Suppressor macrophage treated with lipopolysaccharide for 1 hour (primary cell): ENCODE measurements around the gene SLC25A36.

Source experiments
- DNase-seq, 3 donors: peaks; one replicate each; pipeline ENCODE4 v3.0.0-alpha.2; 2020 to 2022

SLC25A36 gene, protein sequence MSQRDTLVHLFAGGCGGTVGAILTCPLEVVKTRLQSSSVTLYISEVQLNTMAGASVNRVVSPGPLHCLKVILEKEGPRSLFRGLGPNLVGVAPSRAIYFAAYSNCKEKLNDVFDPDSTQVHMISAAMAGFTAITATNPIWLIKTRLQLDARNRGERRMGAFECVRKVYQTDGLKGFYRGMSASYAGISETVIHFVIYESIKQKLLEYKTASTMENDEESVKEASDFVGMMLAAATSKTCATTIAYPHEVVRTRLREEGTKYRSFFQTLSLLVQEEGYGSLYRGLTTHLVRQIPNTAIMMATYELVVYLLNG

GRCh38 chr3:140941434-140942220 lies at the start of gene SLC25A36:
Gene SLC25A36 (plus strand): TSS chr3:140941836. CDS start chr3:140942055, 219 bp downstream.
- peak; percentile 99 for DNase-seq

DNA sequence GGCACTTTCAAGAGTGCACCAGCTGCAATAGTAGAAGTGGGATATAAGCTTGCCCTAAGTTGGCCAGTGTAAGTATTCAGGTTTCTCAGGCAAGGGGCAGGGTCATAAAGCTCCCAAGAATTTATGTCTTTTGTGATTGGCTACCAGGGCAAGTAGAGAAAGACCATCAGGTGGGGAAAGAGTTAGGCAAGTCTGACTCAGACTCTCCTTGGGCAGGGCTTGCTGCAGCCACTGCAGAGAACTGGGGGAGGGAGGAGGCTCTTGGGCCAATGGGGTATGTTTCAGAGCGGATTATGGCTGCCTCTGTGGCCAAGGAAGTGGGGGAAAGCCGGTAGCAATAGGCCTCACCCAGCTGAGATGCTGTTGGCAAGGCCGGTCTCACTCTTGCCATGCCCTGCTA lies 44.6 kb upstream of the SLC25A36 start:
- no peak for DNase-seq

DNA sequence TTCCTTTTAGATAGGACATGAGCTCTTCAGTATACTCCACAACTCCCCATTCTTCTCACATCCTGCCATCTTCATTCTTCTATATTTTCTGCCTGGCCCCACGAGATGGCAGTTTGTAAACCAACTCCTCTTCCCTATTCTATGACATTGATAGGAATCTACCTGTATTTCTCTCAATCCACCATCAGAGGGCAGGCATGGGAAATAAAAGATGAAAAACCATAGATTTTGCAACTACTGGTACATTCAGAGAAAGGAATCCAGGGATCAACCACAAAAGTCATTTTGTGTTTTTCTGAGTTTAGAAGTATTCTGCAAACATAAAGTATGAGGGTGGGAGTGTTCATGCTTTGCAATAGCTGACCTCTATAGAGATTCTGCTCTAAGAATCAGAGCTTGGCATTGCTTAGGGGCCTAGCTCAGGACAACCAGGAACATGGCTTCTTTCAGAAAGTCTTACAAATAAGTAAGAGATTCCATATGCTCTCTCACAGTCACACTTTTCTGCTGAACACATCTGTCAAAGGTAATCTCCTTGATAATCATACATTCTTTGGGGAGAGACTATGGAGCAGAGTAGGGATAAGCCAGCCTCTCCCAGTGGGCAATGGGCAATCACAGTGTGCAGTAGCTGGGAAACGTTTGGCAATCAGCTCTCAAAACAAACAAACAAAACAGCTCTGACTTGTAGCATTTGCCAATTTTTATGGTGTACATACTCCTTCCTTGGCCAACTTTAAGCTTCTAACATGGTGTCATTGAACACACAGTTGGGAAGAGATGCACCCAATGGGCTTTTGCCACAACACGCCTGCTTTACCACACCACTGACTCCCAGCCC lies 43.1 kb upstream of the SLC25A36 start:
- peak; percentile 50 to 78 (median 70) for DNase-seq

DNA sequence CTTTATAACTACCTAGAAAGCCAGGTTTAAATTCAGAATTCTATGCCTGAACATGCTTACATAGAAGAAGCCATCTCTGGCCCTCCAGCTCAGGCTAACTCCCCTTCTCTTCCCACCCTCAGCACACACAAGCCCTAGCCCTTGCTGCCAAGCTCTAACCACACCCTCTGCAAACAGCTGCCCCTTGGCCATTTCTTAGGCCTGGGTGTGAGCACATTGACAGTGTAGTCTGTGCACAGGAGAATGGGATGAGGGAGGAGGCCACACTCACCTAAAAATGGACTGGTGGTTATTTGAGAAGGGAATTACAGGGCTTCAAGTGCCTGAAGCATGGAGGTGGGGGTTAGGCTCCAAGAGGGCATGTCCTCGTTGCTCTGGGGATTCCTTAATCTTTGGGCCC lies 42.3 kb upstream of the SLC25A36 start:
- DNase-seq: no peak

GRCh38 chr3:140902791-140903190 lies 38.8 kb upstream of the SLC25A36 start:
- DNase-seq: no peak

DNA sequence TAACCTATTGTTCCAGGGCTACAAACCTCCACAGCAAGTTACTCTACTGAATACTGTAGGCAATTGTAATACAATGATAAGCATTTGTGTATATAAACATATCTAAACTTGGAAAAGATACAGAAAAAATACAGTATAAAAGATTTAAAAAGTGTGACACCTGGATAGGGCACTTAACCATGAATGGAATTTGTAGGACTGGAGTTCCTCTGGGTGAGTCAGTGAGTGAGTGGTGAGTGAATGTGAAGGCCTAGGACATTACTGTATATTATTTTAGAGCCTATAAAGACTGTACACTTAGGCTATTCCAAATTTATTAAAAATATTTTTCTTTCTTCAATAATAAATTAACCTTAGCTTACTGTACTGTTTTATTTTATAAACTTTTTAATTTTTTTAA lies 38.4 kb upstream of the SLC25A36 start:
- DNase-seq: no peak

DNA sequence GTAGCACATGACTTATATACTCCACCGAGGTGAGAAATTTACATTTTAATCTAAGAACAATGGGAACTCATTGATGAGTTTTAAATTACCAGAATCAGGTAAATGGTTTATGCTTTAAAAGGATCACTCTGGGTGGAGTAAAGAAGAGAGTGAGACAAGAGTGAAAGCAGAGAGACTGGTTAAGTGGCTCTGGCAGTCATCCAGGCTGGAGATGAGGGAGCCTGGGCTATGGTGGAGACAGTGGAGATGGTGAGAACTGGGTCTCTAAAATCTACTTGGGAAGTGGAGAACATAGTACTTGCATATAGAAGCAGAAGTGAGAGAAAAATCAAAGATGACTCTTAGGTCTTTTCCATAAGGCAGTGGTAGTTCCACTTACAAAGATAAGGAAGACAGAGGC lies 37.1 kb upstream of the SLC25A36 start:
- DNase-seq: no peak

- no peak for DNase-seq
Measured at GRCh38 chr3:140905559-140905958, 36.1 kb upstream of the SLC25A36 start.

DNA sequence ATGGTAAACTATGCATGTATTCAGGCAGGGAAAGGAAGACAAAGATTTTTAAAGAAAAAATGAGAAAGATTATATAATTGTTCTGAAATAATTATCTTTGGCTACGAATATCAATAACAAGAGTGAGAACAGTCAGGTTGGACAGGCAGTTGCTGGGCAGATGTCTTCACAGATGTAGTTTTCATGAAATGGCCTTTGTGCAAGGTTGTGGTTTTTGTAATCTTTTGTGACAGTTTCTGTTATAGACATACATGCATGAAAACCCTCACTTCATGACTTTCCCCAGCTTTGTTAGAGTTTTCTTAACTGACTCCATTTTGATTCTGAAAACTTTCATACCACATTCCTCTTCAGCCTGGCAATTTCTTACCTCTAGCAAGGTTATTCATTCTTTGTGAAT lies 34.9 kb upstream of the SLC25A36 start:
- no peak for DNase-seq

DNA sequence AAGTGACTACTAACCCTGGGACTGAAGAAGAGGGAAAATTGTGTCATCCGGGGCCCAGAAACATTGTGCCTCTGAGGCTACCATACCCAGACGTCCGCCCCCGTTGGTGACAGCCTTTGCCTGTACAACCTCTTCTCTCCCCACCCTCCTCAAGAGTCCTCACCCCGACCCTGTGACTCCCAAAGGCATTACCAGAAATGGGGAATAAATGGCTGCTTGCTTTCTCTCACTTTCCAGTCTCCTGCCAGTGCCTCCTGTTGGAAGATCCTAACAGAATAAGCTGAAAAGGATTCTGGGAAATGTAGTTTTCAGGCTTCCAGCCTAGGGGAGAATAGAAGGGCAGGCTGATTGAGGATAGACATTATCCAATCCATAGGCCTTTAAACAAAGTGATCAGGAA lies 30.8 kb upstream of the SLC25A36 start:
- DNase-seq: peak; percentile 21 to 32 (median 24)

DNA sequence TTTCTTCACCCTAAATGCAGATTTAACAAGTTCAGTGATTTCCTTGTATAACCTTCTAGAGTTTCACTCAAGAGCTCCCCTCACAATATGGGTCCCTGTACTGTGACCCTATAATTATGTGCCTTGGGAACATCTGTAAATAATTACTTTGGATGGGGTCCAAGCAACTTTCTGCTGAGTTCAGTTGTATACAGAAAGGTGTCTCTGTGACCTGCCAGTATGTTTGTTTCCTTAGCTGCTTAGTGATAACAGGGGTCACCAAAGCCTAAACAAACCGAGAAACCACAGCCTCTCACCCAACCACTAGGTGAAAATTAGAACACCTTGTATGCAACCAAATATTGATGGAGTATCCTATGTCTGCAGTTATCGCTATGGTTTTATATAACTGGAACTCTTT lies 29.8 kb upstream of the SLC25A36 start:
- no peak for DNase-seq

DNA sequence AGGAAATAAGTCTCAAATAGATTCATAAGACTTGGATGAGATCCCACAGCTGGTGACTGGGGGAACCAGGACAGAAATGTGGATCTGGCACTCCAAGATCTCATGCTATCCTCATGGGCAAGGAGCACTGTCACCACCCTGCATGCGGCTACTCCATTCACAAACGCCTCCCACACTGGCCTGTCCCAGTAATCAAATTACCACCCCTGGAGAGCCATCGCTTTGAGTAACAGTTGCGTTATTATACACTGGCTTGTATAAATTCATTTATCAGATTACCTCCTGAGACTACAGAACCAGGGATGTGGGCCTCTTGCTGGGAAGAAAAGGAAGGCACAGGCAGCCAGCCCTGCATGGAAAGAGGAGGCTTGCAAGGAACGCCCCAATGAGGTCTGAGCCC lies 27.9 kb upstream of the SLC25A36 start:
- no peak for DNase-seq

- no peak for DNase-seq
Measured at GRCh38 chr3:140914384-140914945, 27.2 kb upstream of the SLC25A36 start.

- DNase-seq: no peak
Measured at GRCh38 chr3:140916603-140917002, 25.0 kb upstream of the SLC25A36 start.

- no peak for DNase-seq
Measured at GRCh38 chr3:140917772-140918171, 23.9 kb upstream of the SLC25A36 start.

DNA sequence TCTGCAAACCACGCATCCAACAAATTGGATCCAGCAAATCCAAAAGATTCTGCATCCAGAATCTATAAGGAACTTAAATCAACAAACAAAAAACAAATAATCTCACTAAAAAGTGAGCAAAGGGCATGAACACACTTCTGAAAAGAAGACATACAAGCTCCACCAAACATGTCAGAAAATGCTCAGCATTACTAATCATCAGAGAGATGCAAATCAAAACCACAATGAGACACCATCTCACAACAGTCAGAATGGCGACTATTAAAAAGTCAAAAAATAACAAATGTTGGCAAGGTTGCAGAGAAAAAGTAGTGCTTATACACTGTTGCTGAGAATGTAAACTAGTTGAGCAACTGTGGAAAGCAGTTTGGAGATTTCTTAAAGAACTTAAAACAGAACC lies 21.6 kb upstream of the SLC25A36 start:
- DNase-seq: no peak

- DNase-seq: peak; percentile 25 to 39 (median 33)
Measured at GRCh38 chr3:140922634-140923033, 19.0 kb upstream of the SLC25A36 start.

DNA sequence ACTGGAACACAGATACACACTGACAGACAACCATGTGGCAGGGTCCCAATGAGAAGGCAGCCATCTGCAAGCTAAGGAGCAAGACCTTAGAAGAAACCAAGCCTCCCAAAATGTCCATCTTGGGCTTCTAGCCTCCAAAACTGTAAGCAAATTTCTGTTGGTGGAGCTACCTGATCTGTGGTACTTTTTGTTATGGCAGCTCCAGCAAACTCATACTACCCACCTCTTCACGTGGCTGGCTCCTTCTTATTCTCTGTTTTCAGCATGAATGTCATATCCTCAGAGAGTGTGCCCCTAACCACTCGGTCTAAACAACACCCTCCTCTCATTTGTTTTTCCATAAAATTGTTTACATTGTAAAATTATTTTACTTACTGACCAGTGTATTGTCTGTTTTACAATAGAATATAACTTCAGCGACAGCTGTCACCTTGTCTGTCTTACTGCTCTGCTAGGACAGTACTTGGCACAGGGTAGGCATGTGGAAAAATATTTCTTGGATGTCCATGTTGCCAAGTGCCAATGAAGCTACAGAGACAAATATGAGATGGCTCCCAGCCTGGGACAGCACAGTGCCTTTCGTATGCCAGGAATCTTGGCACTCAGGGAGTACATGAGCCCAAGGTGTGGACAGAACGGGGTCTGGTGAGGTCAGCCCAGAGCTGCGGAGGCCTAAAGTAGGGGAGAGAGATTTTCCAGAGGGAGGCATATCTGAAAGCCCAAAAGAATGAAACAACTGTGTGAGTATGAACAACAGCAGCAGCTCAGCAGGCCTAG lies 17.4 kb upstream of the SLC25A36 start:
- DNase-seq: no peak

- DNase-seq: no peak
Measured at GRCh38 chr3:140927279-140928069, 14.2 kb upstream of the SLC25A36 start.

DNA sequence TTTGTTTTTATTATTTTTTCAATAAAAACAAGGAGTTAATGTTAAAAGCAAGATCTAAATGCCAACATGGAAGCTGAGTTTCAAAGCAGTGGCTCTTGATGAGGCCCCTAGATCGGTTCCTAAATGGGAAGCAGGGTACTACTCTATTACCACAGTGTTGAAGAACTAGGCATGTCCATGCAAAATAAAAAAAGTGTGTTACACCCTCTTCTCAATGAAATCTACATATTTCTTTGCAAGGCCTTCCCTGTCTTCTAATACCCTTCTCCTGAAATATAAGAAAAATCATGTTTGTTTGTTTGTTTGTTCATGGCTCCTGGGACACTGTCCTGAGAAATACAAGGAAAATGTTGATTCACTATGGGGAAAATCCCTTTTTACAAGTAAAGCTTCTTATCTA lies 12.2 kb upstream of the SLC25A36 start:
- no peak for DNase-seq

DNA sequence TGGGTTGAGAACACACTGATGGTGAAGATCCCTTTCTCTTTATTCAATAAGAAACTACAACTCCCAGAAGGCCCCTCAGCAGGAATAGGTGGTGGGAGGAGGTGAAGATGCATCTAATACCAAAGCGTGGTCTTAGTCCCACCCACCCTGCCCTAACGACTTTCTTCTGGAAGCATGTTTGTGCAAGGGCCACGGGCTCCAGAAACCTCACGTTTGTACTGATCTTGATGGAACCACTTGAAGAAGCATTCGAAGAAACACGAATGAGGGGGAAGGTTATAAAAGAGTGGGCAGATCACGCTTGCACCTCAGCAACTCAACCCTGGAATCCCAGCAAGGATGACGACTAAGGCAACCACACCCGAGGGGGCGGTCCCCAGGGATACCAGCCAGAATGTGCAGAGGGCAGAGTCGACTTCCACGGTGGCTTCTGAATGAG lies 10.6 kb upstream of the SLC25A36 start:
- DNase-seq: no peak
